B cell (primary cell): ENCODE data around the gene GET4.

Source experiments
- EZH2 ChIP-seq: IDR thresholded peaks from 2 replicates; pipeline ENCODE4 v1.6.1; 2012; ENCODE audit warnings: borderline replicate concordance, low read depth, mild to moderate bottlenecking, moderate library complexity, low read length; ENCODE audit not compliant: insufficient read depth, poor library complexity, severe bottlenecking
- TF ChIP-seq, protein P1 (sequence below): fragments of 200-600 bp; IDR thresholded peaks from one replicate; pipeline ENCODE4 v1.8.0; 2022; ENCODE audit warnings: antibody characterized with exemption, mild to moderate bottlenecking

DNA sequence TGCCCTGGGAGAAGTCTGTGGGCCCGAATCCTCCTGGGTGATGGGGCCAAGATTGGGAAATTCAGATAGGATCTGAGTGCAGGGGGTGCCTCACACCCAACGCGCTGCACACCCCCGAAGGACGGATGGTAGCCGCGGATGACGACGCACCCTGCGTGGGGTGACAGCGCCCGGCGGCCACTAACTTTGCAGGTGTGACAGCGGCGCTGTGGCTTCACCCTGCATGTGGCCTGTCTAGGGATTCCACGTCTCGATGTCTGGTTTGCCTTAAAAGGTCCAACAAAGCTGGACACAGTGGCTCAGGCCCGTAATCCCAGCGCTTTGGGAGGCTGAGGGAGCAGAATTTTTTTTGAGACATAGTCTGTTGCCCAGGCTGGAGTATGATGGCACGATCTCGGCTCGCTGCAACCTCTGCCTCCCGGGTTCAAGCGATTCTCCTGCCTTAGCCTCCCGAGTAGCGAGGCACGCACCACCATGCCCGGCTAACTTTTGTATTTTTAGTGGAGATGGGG lies 59.6 kb downstream of the GET4 start:
- TF ChIP-seq EZH2: no peak
- TF ChIP-seq, protein P1, sequence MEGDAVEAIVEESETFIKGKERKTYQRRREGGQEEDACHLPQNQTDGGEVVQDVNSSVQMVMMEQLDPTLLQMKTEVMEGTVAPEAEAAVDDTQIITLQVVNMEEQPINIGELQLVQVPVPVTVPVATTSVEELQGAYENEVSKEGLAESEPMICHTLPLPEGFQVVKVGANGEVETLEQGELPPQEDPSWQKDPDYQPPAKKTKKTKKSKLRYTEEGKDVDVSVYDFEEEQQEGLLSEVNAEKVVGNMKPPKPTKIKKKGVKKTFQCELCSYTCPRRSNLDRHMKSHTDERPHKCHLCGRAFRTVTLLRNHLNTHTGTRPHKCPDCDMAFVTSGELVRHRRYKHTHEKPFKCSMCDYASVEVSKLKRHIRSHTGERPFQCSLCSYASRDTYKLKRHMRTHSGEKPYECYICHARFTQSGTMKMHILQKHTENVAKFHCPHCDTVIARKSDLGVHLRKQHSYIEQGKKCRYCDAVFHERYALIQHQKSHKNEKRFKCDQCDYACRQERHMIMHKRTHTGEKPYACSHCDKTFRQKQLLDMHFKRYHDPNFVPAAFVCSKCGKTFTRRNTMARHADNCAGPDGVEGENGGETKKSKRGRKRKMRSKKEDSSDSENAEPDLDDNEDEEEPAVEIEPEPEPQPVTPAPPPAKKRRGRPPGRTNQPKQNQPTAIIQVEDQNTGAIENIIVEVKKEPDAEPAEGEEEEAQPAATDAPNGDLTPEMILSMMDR: no peak
